ENCODE data around the gene GJD2. TPM values are rescaled to one million over a fixed set of nuclear protein-coding genes. Genes with fewer than 3 reads are reported as not detected.

GJD2 gene
- total RNA-seq, 1 donor from 2014 or later: 0.89 TPM

DNA sequence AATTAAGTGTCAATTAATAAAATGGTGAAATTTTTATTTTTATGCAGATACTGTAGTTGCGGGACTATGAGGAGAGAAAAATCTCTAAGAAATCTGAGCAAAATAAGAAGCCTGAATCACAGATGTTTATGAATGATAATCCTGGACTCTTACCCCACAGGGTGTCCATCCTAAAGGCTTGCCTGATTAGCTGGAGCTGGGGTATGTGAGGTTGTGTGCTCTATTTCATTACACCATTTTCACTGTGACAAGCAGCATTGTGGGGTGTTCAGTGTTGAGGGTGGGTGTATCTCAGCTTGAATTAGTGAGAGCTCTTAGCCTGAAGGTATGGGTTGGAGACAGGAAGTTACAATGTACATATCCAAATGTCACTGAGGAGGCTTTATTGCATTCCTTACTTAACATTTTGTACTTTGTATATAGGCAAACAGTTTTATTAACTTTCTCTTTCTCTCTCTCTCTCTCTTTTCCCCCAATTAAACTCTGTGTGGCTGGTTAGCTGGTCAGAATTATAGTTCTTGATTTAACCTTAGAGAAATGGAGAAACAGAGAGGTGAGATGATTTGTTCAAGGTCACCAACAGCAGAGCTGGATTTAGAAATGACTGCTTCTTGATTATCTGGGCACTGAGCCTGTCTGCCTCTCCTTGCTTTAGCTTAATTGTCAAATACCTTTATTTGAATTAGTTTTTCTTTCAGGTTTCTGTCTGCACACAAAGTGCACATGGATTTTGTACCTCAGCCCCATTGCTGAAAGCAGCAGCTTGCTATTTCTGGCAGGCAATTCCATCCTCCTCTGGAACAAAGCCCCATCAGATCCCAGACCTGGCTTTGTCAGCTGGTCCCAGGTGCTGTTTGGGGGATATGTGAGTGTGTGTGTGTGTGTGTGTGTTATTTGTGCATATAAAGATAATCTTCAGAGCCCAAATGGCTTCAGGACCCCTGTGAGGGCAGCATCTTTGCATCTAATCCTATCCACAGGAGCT, 35.8 kb downstream of the GJD2 start:
- Mint-ChIP-seq H3K27me3 (peaks cover 9% of the 10 kb centered on the region), H3K36me3 (no peaks in the 10 kb centered on the region), H3K9me3 (no peaks in the 10 kb centered on the region), H3K4me1 (ENCODE audit: unreplicated experiment) (peaks cover 35% of the 10 kb centered on the region), H3K4me3 (peak overlapping the region; percentile 32), H3K27ac (no peak overlapping the region)
- no peak for TF ChIP-seq CTCF (conservative IDR thresholded peaks at IDR 0.05)
- DNase-seq (ENCODE audit: extremely low spot score, unreplicated experiment): no peak

DNA sequence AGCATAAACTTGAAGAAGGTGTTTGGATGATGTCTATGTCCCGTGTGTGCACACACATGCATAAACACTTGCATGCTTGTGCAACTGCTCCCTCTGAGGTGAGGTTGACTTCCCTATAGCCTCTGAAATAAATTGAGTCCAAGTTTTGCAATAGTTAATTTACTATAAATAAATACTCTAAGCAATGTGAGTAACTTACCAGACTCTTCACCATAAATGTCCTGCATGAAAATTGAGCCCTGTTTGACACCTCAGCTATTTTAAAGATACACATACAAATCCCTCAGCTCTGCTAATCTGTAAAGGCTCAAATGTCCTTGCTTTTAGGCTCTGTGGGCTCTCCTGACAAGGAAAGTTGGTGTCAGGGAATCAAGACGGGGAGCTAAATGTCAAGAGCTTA, 37.1 kb downstream of the GJD2 start:
- no peak for TF ChIP-seq CTCF (conservative IDR thresholded peaks at IDR 0.05)
- Mint-ChIP-seq H3K4me1 (ENCODE audit: unreplicated experiment) (peaks cover 27% of the 10 kb centered on the region), H3K27me3 (peaks cover 15% of the 10 kb centered on the region), H3K27ac (no peak overlapping the region), H3K4me3 (no peak overlapping the region), H3K36me3 (no peaks in the 10 kb centered on the region), H3K9me3 (no peaks in the 10 kb centered on the region)
- no peak for DNase-seq (ENCODE audit: extremely low spot score, unreplicated experiment)

GRCh38 chr15:34716111-34716510, 38.7 kb downstream of the GJD2 start:
- Mint-ChIP-seq H3K36me3 (no peaks in the 10 kb centered on the region), H3K9me3 (no peaks in the 10 kb centered on the region), H3K27ac (no peak overlapping the region), H3K27me3 (peaks cover 18% of the 10 kb centered on the region), H3K4me3 (no peak overlapping the region), H3K4me1 (ENCODE audit: unreplicated experiment) (peaks cover 13% of the 10 kb centered on the region)
- DNase-seq (ENCODE audit: extremely low spot score, unreplicated experiment): no peak
- TF ChIP-seq CTCF (conservative IDR thresholded peaks at IDR 0.05): no peak

DNA sequence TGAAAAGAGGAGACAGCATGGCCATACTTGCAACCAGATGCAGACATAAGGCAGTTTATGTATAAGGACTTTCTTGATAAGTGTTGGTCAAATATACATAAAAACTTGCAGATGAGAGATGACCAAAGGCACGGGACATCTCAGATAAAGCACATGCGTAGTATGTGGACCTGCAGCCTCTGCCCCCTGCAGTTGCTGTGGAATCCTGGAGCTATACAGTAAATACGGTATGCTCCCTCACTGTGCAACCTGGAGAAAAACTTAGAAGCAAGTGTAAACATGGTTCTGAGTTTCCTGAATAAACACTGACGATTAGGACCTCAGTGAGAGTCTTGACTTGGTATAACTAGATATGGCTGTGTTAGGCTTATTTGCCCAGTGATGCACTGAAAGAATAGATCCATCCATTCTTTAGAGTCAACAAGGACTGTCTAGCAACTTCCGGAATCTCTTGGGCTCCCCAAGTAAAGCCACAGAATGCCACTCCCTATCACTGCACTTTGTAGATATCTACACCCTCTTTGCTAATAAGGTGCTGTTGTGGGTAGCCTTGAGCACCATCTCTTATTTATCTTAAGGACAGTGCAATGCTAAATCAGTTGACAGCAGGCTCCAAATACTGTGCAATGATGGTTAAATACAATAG, 40.2 kb downstream of the GJD2 start:
- H3K36me3 Mint-ChIP-seq: no peaks in the 10 kb centered on the region
- H3K27me3 Mint-ChIP-seq: peaks cover 16% of the 10 kb centered on the region
- DNase-seq (ENCODE audit: extremely low spot score, unreplicated experiment): no peak
- no peak overlapping the region for H3K27ac Mint-ChIP-seq
- H3K9me3 Mint-ChIP-seq: no peaks in the 10 kb centered on the region
- no peak for TF ChIP-seq CTCF (conservative IDR thresholded peaks at IDR 0.05)
- peaks cover 8% of the 10 kb centered on the region for H3K4me1 Mint-ChIP-seq (ENCODE audit: unreplicated experiment)
- H3K4me3 Mint-ChIP-seq: no peak overlapping the region

GRCh38 chr15:34713635-34714034, 41.2 kb downstream of the GJD2 start:
- Mint-ChIP-seq H3K27ac (no peak overlapping the region), H3K9me3 (no peaks in the 10 kb centered on the region), H3K27me3 (peaks cover 16% of the 10 kb centered on the region), H3K4me1 (ENCODE audit: unreplicated experiment) (peaks cover under 1% of the 10 kb centered on the region), H3K36me3 (no peaks in the 10 kb centered on the region), H3K4me3 (no peak overlapping the region)
- no peak for TF ChIP-seq CTCF (conservative IDR thresholded peaks at IDR 0.05)
- no peak for DNase-seq (ENCODE audit: extremely low spot score, unreplicated experiment)
